GM19438 (cell line): ENCODE measurements around the gene KCNK6.
"Not testable (repeated sequence)": the region's sequence is repeated elsewhere in the genome, so short reads cannot be mapped to it uniquely, and the experiment has no call there.

Experiments used
- ATAC-seq: cut with Tn5 transposase; IDR thresholded peaks from one replicate; pipeline ENCODE4 v1.9.1; 2021; ENCODE audit warnings: low read depth; ENCODE audit not compliant: unreplicated experiment

KCNK6 gene

GRCh38 chr19:38360839-38361631, 41.4 kb downstream of the KCNK6 start:
- ATAC-seq: no peak

DNA sequence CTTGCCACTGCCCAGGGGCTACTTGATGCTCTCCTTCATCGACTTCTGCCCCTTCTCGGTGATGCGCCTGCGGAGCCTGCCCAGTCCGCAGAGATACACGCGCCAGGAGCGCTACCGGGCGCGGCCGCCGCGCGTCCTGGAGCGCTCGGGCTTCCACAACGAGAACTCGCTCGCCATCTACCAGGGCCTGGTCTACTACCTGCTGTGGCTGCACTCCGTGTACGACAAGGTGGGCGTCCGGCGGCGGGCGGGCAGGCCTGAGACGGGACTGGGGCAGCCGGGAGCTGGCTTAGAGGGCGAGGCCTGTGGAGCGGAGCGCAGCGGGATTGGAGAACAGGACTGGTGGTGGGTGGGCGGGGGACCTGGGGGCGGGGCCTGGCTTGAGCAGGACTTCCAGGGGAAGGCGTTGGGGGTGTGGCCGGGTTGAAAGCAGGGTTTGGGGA, 42.0 kb downstream of the KCNK6 start:
- peak; percentile 43 for ATAC-seq

- ATAC-seq: peak; percentile 51
Observed at GRCh38 chr19:38362076-38362945, 42.7 kb downstream of the KCNK6 start.

DNA sequence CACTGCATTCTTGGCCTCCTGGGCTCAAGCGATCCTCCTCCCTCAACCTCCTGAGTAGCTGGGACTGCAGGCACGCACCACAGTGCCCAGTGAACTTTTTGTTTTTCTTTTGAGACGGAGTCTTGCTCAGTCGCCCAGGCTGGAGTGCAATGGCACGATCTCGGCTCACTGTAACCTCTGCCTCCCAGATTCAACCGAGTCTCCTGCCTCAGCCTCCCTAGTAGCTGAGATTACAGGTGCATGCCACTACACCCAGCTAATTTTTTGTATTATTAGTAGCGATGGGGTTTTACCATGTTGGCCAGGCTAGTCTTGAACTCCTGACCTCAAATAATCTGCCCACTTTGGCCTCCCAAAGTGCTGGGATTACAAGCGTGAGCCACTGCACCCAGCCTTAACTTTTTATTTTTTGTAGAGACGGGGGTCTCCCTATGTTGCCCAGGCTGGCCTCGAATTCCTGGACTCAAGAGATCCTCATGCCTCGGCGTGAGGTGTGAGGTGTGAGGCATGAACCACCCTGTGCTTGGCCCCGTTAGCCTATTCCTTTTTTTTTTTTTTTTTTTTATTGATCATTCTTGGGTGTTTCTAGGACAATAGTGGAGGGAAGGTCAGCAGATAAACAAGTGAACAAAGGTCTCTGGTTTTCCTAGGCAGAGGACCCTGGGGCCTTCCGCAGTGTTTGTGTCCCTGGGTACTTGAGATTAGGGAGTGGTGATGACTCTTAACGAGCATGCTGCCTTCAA, 43.5 kb downstream of the KCNK6 start:
- not testable (repeated sequence) for ATAC-seq

DNA sequence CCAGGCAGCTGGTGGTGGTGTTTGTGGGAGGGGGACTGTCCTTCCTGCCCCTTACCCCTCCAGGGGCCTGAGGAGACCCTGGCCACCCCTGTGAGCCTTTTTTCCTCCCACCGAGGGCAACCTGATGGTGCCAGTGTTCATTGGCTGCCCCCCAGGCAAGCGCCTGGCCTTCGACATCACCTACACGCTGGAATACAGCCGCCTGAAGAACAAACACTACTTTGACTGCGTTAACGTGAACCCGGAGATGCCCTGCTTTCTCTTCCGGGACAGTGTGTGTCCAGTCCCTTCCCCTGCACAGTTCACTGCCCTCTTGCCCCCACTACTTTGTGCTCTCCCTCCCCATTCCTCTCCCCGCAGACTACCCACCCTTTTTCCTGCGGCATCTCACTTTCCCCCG, 47.4 kb downstream of the KCNK6 start:
- ATAC-seq: no peak

- ATAC-seq: no peak
Observed at GRCh38 chr19:38369584-38369983, 49.9 kb downstream of the KCNK6 start.

GRCh38 chr19:38370299-38370698, 50.7 kb downstream of the KCNK6 start:
- no peak for ATAC-seq

GRCh38 chr19:38371081-38371480, 51.4 kb downstream of the KCNK6 start:
- no peak for ATAC-seq

- no peak for ATAC-seq
Observed at GRCh38 chr19:38373907-38374331, 54.3 kb downstream of the KCNK6 start.

- peak; percentile 94 for ATAC-seq
Observed at GRCh38 chr19:38374332-38375097, 54.9 kb downstream of the KCNK6 start, which contains the start of gene PSMD8. Gene PSMD8, plus strand, starts transcription at chr19:38374571. Its CDS starts 31 bp downstream, at chr19:38374602.

DNA sequence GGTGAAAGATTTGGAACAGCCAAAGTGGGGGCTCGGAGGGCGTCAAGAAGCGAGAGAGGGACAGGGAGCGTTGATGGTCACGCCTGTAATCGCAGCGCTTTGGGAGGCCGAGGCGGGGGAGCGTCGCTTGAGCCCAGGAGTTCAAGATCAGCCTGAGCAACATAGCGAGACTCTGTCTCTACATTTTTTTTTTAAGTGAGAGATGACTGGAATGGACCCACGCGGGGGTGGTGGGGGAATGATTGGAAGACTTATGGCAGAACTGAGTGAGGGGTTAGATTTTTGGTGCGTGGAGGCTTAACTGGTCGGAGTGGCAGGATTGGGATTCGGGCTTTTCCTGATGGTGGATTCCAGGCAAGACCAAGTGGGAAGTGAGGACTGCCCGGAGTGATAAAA, 55.5 kb downstream of the KCNK6 start:
- ATAC-seq: no peak

DNA sequence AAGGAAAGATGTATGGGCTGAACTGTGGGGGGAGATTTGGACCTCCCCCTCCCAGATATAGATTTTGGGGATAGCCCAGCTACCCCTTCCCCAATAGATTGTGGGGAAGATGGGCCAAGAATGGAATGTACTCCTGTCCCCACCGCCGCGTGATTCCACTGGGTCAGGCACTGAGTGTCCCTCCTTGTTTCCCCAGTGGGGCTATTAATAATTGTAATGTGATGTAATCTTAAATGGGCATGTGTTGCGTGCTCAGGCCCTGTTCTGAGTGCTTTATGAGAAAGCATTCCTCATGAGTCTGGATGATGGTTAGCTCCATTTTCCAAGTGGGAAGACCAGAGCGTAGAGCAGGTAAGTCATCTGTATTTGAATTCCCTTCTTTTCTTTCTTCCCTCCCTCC, 56.1 kb downstream of the KCNK6 start:
- no peak for ATAC-seq

DNA sequence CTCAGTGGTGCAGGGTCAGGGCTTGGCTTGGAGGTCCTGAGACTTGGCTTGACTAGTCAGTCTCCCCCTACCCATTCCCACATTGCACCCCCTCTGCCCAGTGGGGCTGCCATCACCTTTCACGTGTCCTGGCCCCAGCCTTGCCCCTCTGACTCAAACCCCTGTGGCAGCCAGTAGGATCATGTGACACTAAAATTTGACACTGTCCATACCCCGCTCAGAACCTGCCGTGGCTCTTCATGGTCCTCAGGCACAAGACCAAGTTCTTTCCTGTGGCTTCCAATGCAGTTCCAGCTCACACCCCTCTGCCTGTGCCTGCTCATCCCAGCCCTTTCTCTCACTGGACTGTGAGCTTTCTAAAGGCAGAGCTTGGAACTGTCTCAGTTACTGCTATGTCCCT, 56.9 kb downstream of the KCNK6 start:
- ATAC-seq: no peak

- no peak for ATAC-seq
Observed at GRCh38 chr19:38377052-38377451, 57.4 kb downstream of the KCNK6 start.

GRCh38 chr19:38378866-38379265, 59.2 kb downstream of the KCNK6 start:
- ATAC-seq: no peak

DNA sequence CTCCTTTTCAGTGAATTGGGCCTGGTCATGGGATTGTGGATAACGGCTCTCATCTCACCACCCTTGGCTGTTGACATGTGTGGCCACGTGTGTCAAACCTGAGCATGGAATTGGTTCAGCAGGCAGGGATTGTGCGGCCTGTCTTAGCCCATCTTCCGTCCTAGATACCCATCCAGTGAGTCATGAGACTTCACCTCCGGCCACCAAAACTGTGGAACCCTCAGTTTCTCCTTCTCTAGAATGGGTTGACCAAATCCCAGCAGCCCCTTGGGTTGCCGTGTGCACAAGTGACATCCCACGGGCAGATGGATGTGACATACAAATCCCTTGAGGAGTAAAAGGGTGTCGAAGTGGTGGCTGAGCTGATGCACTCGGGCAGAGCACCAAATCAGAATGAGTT, 61.5 kb downstream of the KCNK6 start:
- ATAC-seq: no peak
